GM10266 (cell line): ENCODE data around the gene ST6GALNAC2.

Experiments used
- DNase-seq: peaks from one replicate; pipeline ENCODE4 v3.0.0; 2012; ENCODE audit errors: extremely low spot score
- TF ChIP-seq, protein P1 (sequence below): IDR thresholded peaks from 2 replicates; pipeline ENCODE4 v1.5.1; 2012; ENCODE audit warnings: mild to moderate bottlenecking, low read depth; ENCODE audit not compliant: control insufficient read depth, insufficient read depth; ENCODE audit errors: missing control alignments

Gene ST6GALNAC2

DNA sequence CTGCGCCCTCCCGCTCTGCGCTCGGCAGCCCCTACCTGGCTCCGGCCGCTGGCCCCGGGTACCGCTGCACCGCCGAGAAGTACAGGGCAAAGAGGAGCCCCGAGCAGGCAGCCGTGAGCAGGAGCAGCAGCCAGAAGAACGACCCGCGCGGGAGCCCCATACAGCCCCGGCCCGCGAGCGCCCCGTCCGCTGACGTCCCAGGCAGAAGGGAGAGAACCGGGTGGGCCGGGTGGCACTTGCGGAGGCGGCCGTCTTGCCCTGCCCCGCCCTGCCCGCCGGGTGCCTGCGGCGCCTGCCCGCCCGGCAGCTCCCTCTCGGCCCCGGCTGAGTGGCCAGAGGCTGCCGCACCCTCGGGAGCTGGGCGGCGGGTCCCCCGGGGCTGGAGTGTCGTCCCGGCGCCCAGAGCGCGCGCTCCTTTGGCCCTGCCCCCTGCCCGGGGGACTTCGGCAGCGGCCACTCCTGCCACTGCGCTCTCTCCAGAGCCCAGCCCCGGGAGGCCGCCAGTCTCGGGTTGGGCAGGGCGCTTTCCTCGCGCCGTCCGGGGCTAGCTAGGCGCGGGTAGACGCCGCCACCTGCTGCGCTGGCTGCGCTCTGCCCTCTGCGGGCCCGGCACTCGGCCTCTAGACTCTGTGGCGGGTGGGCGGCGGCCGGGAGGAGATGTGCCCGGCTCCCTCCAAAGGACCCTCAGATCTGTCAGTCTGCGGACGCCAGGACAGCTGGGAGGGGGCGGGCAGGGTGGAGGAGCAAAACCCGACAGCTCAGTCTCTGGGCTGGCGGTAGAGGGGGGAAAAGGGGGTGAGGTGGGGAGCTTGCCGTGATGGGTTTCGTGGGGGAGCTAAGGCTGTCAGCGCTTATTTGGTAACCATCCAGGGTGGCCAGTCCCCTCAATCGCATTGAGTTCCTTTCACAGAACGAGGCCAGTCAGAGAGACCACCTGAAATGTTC is at the start of gene ST6GALNAC2:
TSS of gene ST6GALNAC2 (minus strand) at position 212 of the 945 bp plus-strand sequence. CDS start at position 160, 52 bp downstream.
- TF ChIP-seq, protein P1, sequence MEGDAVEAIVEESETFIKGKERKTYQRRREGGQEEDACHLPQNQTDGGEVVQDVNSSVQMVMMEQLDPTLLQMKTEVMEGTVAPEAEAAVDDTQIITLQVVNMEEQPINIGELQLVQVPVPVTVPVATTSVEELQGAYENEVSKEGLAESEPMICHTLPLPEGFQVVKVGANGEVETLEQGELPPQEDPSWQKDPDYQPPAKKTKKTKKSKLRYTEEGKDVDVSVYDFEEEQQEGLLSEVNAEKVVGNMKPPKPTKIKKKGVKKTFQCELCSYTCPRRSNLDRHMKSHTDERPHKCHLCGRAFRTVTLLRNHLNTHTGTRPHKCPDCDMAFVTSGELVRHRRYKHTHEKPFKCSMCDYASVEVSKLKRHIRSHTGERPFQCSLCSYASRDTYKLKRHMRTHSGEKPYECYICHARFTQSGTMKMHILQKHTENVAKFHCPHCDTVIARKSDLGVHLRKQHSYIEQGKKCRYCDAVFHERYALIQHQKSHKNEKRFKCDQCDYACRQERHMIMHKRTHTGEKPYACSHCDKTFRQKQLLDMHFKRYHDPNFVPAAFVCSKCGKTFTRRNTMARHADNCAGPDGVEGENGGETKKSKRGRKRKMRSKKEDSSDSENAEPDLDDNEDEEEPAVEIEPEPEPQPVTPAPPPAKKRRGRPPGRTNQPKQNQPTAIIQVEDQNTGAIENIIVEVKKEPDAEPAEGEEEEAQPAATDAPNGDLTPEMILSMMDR = no peak
- peak; percentile 48 for DNase-seq

DNA sequence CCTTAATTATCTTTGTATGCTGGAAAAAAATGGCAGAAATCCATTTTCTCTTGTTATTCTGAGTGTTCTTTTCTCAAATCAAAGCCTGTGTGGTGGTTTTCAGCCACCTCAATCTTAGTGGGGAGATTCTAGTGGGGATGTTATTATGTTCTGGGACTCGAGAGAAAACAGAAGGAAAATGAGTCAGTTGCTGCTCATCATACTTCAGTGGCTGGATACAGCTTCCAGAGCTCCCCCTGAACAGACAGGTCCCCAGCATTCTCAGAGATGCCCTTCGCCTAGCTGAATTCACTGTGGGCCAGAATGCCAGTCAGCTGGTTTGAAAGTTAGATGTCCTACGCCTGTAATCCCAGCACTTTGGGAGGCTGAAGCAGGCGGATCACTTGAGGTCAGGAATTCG is 49.4 kb upstream of the ST6GALNAC2 start:
- no peak for DNase-seq
- TF ChIP-seq, protein P1 = no peak

DNA sequence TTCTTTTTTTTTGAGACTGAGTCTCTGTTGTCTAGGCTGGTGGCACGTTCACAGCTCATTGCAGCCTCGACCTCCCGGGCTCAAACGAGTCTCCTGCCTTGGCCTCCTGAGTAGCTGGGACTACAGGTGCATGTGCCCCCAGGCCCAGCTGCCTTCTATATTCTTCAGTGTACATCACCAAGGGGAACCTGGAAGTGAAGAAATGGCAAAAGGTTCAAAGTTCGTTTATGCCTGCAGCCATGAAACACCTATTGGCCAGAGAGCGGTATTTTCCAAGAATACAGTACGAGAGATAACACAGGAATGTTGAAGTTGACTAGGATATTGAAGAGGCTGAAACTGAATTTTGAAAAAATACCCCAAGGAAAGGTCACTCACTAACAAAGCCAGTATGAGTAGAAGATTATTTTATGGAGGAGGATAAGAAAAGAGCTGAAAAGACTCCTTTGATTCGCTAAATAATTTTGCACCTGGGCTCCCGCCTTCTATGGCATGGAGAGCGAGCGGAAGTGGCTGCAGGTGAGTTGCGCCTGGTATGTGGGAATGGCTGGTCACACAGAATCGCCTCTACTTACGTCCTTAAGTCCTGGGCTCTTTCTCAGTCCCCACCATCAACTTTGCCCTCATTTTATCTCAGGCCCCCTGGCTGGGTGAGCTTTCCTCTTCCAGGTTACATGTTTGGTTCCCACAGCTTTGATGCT is 48.1 kb upstream of the ST6GALNAC2 start:
- TF ChIP-seq, protein P1 = no peak
- DNase-seq = no peak

DNA sequence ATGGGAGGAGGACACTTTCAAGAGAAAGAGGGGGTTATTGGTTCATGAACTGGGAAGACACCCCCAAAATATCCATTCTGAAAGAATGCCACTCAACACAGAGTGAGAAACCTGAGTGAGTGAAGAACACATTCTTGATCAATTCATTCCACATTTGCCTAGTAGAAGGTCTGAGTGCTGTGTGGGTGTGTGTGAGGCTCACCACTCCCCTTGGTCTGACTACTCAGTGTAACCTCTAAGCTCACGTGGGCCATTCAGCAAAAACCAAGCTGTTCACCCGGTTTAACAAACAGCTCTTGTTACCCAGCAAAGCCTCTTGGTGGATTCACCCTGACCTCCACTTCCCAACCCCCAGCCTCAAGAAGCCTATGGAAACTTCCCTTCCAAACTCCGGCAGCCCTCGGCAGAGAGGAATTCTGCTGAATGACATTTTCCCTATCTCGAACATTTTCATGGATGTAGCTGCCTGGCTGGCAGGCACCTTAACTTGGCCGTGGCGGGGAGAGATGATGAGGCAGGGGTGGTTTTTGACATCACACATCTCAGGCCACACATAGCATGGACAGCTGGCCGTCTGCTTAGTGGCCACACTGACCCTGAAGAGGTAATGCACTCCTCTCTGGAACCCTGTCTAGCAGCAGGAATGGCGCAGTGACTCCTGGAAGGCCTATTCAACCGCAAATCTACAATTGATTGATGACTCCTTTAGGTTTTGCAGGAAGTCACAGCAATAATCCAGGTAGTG is 46.3 kb upstream of the ST6GALNAC2 start:
- TF ChIP-seq, protein P1 = no peak
- no peak for DNase-seq

DNA sequence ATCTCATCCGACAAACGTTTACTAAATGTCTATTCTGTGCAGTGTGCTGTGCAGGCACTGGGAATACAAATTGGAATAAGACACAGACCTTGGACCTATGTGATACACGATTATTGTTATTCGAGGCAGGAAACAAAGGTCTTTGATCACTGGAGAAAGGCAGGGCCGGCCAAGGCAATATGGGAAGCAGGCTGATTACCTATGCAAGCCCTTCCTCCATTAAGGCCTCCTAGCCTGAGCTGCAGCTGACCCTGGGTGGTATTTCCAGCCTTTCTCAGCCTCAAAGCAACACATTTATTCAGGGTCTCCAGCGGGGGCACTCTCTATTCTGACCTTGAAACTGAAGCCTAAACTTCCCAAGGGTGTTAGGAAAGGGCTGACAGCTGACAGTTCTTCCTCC is 44.5 kb upstream of the ST6GALNAC2 start:
- no peak for DNase-seq
- TF ChIP-seq, protein P1 = no peak

DNA sequence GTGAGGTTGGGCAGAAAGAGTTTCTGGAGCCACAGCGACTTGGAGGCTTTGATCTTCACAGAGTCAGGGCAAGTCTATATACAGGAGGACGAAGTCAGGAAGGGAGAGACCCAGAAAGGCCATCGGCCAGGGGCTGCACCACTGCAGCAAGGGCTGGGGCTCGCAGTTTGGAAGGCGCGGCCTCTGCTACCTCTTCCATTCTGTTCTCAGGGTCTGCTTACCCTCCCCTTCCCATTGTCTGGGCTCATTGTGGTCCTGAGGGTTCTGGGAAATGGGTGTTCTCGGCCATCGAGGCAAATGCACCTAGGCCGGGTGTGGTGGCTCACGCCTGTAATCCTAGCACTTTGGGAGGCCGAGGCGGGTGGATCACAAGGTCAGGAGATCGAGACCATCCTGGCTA is 41.9 kb upstream of the ST6GALNAC2 start:
- DNase-seq = no peak
- TF ChIP-seq, protein P1 = no peak
